ENCODE measurements around the gene XXYLT1.

Gene XXYLT1

DNA sequence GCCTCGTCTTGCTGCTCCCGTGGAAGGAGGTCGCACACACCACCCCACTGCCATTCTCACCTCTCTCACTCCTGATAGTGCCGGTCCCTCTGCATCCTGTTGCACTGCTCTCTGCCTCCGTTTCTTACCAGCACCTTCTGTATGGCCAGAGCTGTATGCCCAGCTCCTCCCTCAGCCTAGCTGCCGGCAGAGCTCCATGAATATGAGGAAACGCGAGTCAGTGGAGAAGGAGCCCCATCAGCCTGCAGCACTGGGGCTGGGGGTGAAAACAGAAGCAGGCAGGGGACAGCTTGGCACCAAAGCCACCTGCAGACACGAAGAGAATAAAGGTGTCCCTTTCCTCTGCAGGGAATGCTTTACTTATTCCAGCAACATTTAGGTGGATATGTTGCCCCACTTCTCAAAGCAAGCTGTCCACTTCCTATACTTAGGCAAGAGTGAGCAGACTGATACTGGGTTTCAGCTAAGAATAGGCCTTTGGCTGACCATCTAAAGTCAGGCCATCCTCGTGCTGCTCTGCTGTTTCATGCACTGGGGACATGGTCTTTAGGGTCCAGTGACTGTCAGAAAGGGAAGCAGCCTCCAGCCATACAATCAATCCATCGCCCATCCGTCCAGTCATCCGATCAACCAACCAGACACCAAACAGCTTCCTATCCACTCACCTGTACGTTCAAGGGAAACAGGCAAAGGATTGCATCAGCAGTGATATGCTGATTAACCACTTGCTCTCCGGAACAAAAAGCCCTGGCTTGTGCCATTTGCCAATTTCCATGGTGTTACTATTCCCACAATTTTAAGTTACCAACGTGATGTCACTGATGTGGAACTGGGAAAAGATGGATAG, 222.7 kb downstream of the XXYLT1 start:
- H3K27ac ChIP-seq (ENCODE audit: low read depth, low read length) = no peak overlapping the region
- no peak overlapping the region for H2AFZ ChIP-seq (ENCODE audit: low read length, unreplicated experiment)
- no peaks in the 10 kb centered on the region for H3K36me3 ChIP-seq (ENCODE audit: insufficient read depth, low read length)
- H3K4me1 ChIP-seq (ENCODE audit: control insufficient read depth, insufficient read depth, low read length, unreplicated experiment) = no peaks in the 10 kb centered on the region
- no peaks in the 10 kb centered on the region for H3K79me2 ChIP-seq (ENCODE audit: control insufficient read depth, insufficient read depth, low read length, unreplicated experiment)
- H3K4me3 ChIP-seq (ENCODE audit: low read depth, low read length) = no peak overlapping the region
- H3K27me3 ChIP-seq (ENCODE audit: insufficient read depth, low read length) = peaks cover 32% of the 10 kb centered on the region

DNA sequence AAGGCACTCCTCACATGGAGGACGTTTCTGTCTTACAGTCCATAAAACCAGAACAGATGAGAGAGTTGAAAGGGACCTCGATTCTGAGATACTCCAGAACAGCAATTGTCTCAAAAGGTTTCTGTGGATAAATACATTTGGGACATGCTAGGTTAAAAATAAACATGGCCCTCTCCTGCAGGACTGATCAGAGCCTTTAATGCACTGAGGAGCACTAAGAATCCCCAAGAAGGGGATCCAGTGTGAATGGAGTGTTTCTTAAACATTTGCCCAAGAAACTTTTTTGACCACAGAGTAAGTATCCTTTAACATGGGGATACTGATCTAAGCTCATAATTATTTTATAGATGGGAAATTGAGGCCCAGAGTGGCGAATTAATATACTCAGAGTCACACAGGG, 223.4 kb downstream of the XXYLT1 start:
- no peak overlapping the region for H2AFZ ChIP-seq (ENCODE audit: low read length, unreplicated experiment)
- H3K27me3 ChIP-seq (ENCODE audit: insufficient read depth, low read length) = peaks cover 29% of the 10 kb centered on the region
- no peaks in the 10 kb centered on the region for H3K79me2 ChIP-seq (ENCODE audit: control insufficient read depth, insufficient read depth, low read length, unreplicated experiment)
- no peak overlapping the region for H3K27ac ChIP-seq (ENCODE audit: low read depth, low read length)
- no peaks in the 10 kb centered on the region for H3K36me3 ChIP-seq (ENCODE audit: insufficient read depth, low read length)
- no peaks in the 10 kb centered on the region for H3K4me1 ChIP-seq (ENCODE audit: control insufficient read depth, insufficient read depth, low read length, unreplicated experiment)
- H3K4me3 ChIP-seq (ENCODE audit: low read depth, low read length) = no peak overlapping the region

DNA sequence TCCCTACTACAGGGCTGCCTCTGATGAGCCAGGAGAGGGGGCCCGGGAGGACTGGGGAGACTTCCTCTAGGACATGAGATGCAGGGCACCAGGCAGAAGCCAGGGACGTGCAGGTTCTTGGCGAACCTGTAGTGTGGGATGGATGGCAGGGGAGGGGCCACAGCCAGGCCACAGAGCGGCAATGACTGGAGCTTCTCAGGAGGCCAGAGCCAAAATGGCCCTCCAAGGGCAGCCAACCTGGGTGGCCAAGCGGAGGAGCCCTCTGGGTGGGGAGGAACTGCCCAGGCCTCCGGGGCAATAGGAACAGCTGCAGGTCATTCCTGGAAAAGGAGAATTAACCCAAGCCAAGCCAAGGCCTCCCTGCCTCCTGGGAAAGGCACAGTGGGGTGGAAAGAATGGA, 224.5 kb downstream of the XXYLT1 start:
- Histone ChIP-seq H3K27ac (ENCODE audit: low read depth, low read length) (no peak overlapping the region), H3K79me2 (ENCODE audit: control insufficient read depth, insufficient read depth, low read length, unreplicated experiment) (no peaks in the 10 kb centered on the region), H3K36me3 (ENCODE audit: insufficient read depth, low read length) (no peaks in the 10 kb centered on the region), H3K4me1 (ENCODE audit: control insufficient read depth, insufficient read depth, low read length, unreplicated experiment) (no peaks in the 10 kb centered on the region), H2AFZ (ENCODE audit: low read length, unreplicated experiment) (no peak overlapping the region), H3K4me3 (ENCODE audit: low read depth, low read length) (no peak overlapping the region), H3K27me3 (ENCODE audit: insufficient read depth, low read length) (peaks cover 20% of the 10 kb centered on the region)

DNA sequence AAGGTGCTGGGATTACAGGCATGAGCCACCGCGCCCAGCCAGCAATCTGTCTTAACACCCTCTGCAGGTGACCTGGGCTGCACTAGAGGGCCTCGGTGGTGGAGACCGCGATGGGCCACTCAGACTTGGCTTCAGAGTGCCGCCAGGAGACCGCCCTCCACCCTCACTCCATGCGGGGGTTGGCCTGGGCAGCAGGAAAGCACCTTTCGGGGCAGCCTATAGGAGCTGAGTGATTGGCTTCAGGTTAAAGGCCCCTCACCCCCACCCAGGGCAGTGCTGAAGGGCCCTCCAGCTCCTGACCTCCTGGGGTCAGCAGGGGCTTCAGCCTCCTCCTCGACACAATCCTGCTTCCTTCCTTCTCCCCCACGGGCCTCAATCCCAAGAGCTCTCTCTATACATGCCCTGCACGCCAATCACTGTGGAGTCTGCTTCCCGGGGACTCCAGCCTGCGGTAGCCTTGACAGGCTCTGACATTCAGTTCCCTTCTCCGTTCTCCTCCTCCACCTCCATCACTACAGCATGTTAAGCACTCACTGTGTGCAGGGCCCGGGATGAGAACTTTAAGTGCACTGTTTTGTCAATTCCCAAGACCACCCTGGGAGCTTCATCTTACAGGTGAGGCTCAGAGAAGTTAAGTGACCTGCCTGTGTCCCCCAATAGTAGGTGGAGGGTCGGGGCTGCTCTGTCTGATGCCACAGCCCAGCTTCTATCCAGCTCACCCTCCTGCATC, 225.3 kb downstream of the XXYLT1 start:
- no peaks in the 10 kb centered on the region for H3K4me1 ChIP-seq (ENCODE audit: control insufficient read depth, insufficient read depth, low read length, unreplicated experiment)
- H3K4me3 ChIP-seq (ENCODE audit: low read depth, low read length) = no peak overlapping the region
- no peak overlapping the region for H2AFZ ChIP-seq (ENCODE audit: low read length, unreplicated experiment)
- peaks cover 14% of the 10 kb centered on the region; the same call in 1 of the 2 replicates for H3K27me3 ChIP-seq (ENCODE audit: insufficient read depth, low read length)
- H3K36me3 ChIP-seq (ENCODE audit: insufficient read depth, low read length) = no peaks in the 10 kb centered on the region
- H3K27ac ChIP-seq (ENCODE audit: low read depth, low read length) = no peak overlapping the region
- no peaks in the 10 kb centered on the region for H3K79me2 ChIP-seq (ENCODE audit: control insufficient read depth, insufficient read depth, low read length, unreplicated experiment)

GRCh38 chr3:195044411-195044810, 226.5 kb downstream of the XXYLT1 start:
- H3K4me1 ChIP-seq (ENCODE audit: control insufficient read depth, insufficient read depth, low read length, unreplicated experiment) = no peaks in the 10 kb centered on the region
- H3K27ac ChIP-seq (ENCODE audit: low read depth, low read length) = no peak overlapping the region
- H3K79me2 ChIP-seq (ENCODE audit: control insufficient read depth, insufficient read depth, low read length, unreplicated experiment) = no peaks in the 10 kb centered on the region
- 0 out of 2 replicates have a peak, but pooled peaks cover 10% of the 10 kb centered on the region for H3K27me3 ChIP-seq (ENCODE audit: insufficient read depth, low read length)
- H3K4me3 ChIP-seq (ENCODE audit: low read depth, low read length) = no peak overlapping the region
- H3K36me3 ChIP-seq (ENCODE audit: insufficient read depth, low read length) = no peaks in the 10 kb centered on the region
- no peak overlapping the region for H2AFZ ChIP-seq (ENCODE audit: low read length, unreplicated experiment)

GRCh38 chr3:195043607-195044339, 227.2 kb downstream of the XXYLT1 start:
- Histone ChIP-seq H3K27ac (ENCODE audit: low read depth, low read length) (no peak overlapping the region), H3K79me2 (ENCODE audit: control insufficient read depth, insufficient read depth, low read length, unreplicated experiment) (no peaks in the 10 kb centered on the region), H3K27me3 (ENCODE audit: insufficient read depth, low read length) (0 out of 2 replicates have a peak, but pooled peaks cover 10% of the 10 kb centered on the region), H3K4me1 (ENCODE audit: control insufficient read depth, insufficient read depth, low read length, unreplicated experiment) (no peaks in the 10 kb centered on the region), H3K4me3 (ENCODE audit: low read depth, low read length) (no peak overlapping the region), H3K36me3 (ENCODE audit: insufficient read depth, low read length) (no peaks in the 10 kb centered on the region), H2AFZ (ENCODE audit: low read length, unreplicated experiment) (no peak overlapping the region)

GRCh38 chr3:195042743-195043606, 228.0 kb downstream of the XXYLT1 start:
- Histone ChIP-seq H3K79me2 (ENCODE audit: control insufficient read depth, insufficient read depth, low read length, unreplicated experiment) (no peaks in the 10 kb centered on the region), H3K4me1 (ENCODE audit: control insufficient read depth, insufficient read depth, low read length, unreplicated experiment) (no peaks in the 10 kb centered on the region), H3K27me3 (ENCODE audit: insufficient read depth, low read length) (peaks cover 10% of the 10 kb centered on the region; the same call in 1 of the 2 replicates), H2AFZ (ENCODE audit: low read length, unreplicated experiment) (no peak overlapping the region), H3K27ac (ENCODE audit: low read depth, low read length) (no peak overlapping the region), H3K4me3 (ENCODE audit: low read depth, low read length) (no peak overlapping the region), H3K36me3 (ENCODE audit: insufficient read depth, low read length) (no peaks in the 10 kb centered on the region)

DNA sequence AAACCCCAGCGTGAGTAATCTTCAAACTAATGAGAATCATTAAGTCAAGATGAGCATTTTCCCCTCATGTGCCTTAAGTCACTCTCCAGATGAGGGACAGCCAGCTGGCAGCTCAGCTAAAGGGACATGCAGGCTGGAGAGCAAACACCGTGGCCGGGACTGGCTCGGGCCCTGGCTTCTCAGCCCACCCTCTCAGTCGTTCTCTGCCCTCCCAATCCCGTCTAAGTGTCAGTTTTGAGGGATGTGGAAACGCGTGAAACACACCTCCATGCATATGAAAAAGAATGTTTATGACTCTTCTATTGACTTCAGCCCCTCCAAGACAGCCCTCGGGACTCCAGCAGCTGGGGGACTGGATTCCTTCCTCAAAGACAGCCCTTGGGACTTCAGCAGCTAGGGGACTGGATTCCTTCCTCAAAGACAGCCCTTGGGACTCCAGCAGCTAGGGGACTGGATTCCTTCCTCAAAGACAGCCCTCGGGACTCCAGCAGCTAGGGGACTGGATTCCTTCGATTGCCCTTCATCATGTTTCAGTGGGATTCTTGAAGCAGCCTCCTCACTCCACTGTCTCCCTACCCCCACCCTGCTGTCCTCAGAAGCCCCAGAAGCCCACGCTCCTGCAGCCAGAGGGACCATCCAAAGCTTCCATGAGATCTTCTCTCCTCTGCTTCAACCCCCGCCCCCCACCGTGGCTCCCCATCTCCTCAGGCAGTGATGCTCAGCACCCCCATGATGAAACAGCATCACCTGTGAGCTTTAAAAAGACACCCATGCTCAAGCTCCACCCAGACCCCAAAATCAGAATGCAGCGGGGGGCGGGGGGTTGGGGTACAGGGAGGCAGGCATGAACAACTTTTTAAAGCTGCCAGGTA, 228.9 kb downstream of the XXYLT1 start:
- H3K4me3 ChIP-seq (ENCODE audit: low read depth, low read length) = no peak overlapping the region
- H3K36me3 ChIP-seq (ENCODE audit: insufficient read depth, low read length) = no peaks in the 10 kb centered on the region

GRCh38 chr3:195040773-195041520, 230.0 kb downstream of the XXYLT1 start:
- no peak overlapping the region for H2AFZ ChIP-seq (ENCODE audit: low read length, unreplicated experiment)
- no peak overlapping the region for H3K4me3 ChIP-seq (ENCODE audit: low read depth, low read length)
- H3K4me1 ChIP-seq (ENCODE audit: control insufficient read depth, insufficient read depth, low read length, unreplicated experiment) = no peaks in the 10 kb centered on the region
- H3K27me3 ChIP-seq (ENCODE audit: insufficient read depth, low read length) = peaks cover 12% of the 10 kb centered on the region; the same call in 1 of the 2 replicates
- no peaks in the 10 kb centered on the region for H3K79me2 ChIP-seq (ENCODE audit: control insufficient read depth, insufficient read depth, low read length, unreplicated experiment)
- no peaks in the 10 kb centered on the region for H3K36me3 ChIP-seq (ENCODE audit: insufficient read depth, low read length)
- no peak overlapping the region for H3K27ac ChIP-seq (ENCODE audit: low read depth, low read length)

More for the DNA sequence above, 228.9 kb downstream of the XXYLT1 start:
- no peak overlapping the region for H2AFZ ChIP-seq (ENCODE audit: low read length, unreplicated experiment)
- no peak overlapping the region for H3K27ac ChIP-seq (ENCODE audit: low read depth, low read length)
- H3K4me1 ChIP-seq (ENCODE audit: control insufficient read depth, insufficient read depth, low read length, unreplicated experiment) = no peaks in the 10 kb centered on the region
- peaks cover 12% of the 10 kb centered on the region; the same call in 1 of the 2 replicates for H3K27me3 ChIP-seq (ENCODE audit: insufficient read depth, low read length)
- no peaks in the 10 kb centered on the region for H3K79me2 ChIP-seq (ENCODE audit: control insufficient read depth, insufficient read depth, low read length, unreplicated experiment)

Data from ACC112 (cell line).